Measurements from ENCODE around the gene TOLLIP.

- peak; percentile 68 for TF ChIP-seq POLR2A (IDR thresholded peaks at IDR 0.05)
- TF ChIP-seq CTCF (IDR thresholded peaks at IDR 0.05), result no peak
Measured at GRCh38 chr11:1262172-1263006, 47.0 kb downstream of the TOLLIP start.

All from right lobe of liver (tissue), 4 donors.